ENCODE measurements around the gene NDUFA12. TPM values are rescaled to one million over a fixed set of nuclear protein-coding genes. Genes with fewer than 3 reads are reported as not detected.

Gene NDUFA12
- total and polyA plus RNA-seq, 2 donors, result 119 to 136 TPM

GRCh38 chr12:94973221-94973620 is 30.3 kb downstream of the NDUFA12 start:
- Histone ChIP-seq H3K4me1 (ENCODE audit: control insufficient read depth in 2 of 2, insufficient read depth in 2 of 2, low read length in 2 of 2) (no peaks in the 10 kb centered on the region), H3K27ac (ENCODE audit: low read depth in 1 of 2, low read length in 1 of 2) (no peak overlapping the region), H3K36me3 (ENCODE audit: control insufficient read depth in 2 of 2, insufficient read depth in 2 of 2, low read length in 1 of 2) (peaks cover 0 to 10% of the 10 kb centered on the region in 2 donors), H3K9me3 (ENCODE audit: control insufficient read depth in 2 of 2, insufficient read depth in 1 of 2, low read length in 1 of 2) (no peaks in the 10 kb centered on the region), H3K27me3 (ENCODE audit: control insufficient read depth in 2 of 2, insufficient read depth in 1 of 2, low read length in 1 of 2) (no peaks in the 10 kb centered on the region), H3K4me3 (ENCODE audit: low read length in 2 of 2) (no peak overlapping the region)
- WGBS, result 97% methylated on average over 5 of the region's 5 CpGs
- DNase-seq (ENCODE audit: low read depth in 6 of 9, low spot score in 9 of 9), result no peak

- 99% methylated on average over 2 of the region's 2 CpGs for WGBS
Observed at GRCh38 chr12:94972795-94973194, 30.7 kb downstream of the NDUFA12 start.

GRCh38 chr12:94971923-94972322 is 31.6 kb downstream of the NDUFA12 start:
- Histone ChIP-seq H3K27me3 (ENCODE audit: control insufficient read depth in 2 of 2, insufficient read depth in 1 of 2, low read length in 1 of 2) (no peaks in the 10 kb centered on the region), H3K36me3 (ENCODE audit: control insufficient read depth in 2 of 2, insufficient read depth in 2 of 2, low read length in 1 of 2) (peaks cover 0 to 10% of the 10 kb centered on the region in 2 donors), H3K9me3 (ENCODE audit: control insufficient read depth in 2 of 2, insufficient read depth in 1 of 2, low read length in 1 of 2) (no peaks in the 10 kb centered on the region), H3K4me3 (ENCODE audit: low read length in 2 of 2) (no peak overlapping the region), H3K27ac (ENCODE audit: low read depth in 1 of 2, low read length in 1 of 2) (no peak overlapping the region), H3K4me1 (ENCODE audit: control insufficient read depth in 2 of 2, insufficient read depth in 2 of 2, low read length in 2 of 2) (no peaks in the 10 kb centered on the region)
- 95% methylated on average over 2 of the region's 2 CpGs for WGBS
- DNase-seq (ENCODE audit: low read depth in 6 of 9, low spot score in 9 of 9), result no peak

More at GRCh38 chr12:94972795-94973194, 30.7 kb downstream of the NDUFA12 start:
- Histone ChIP-seq H3K27ac (ENCODE audit: low read depth in 1 of 2, low read length in 1 of 2) (no peak overlapping the region), H3K36me3 (ENCODE audit: control insufficient read depth in 2 of 2, insufficient read depth in 2 of 2, low read length in 1 of 2) (peaks cover 0 to 10% of the 10 kb centered on the region in 2 donors), H3K9me3 (ENCODE audit: control insufficient read depth in 2 of 2, insufficient read depth in 1 of 2, low read length in 1 of 2) (no peaks in the 10 kb centered on the region), H3K4me3 (ENCODE audit: low read length in 2 of 2) (no peak overlapping the region), H3K27me3 (ENCODE audit: control insufficient read depth in 2 of 2, insufficient read depth in 1 of 2, low read length in 1 of 2) (no peaks in the 10 kb centered on the region), H3K4me1 (ENCODE audit: control insufficient read depth in 2 of 2, insufficient read depth in 2 of 2, low read length in 2 of 2) (no peaks in the 10 kb centered on the region)
- DNase-seq (ENCODE audit: low read depth in 6 of 9, low spot score in 9 of 9), result no peak

- 97% methylated on average over 1 of the region's 1 CpG for WGBS
- Histone ChIP-seq H3K36me3 (ENCODE audit: control insufficient read depth in 2 of 2, insufficient read depth in 2 of 2, low read length in 1 of 2) (peaks cover 0 to 10% of the 10 kb centered on the region in 2 donors), H3K4me1 (ENCODE audit: control insufficient read depth in 2 of 2, insufficient read depth in 2 of 2, low read length in 2 of 2) (no peaks in the 10 kb centered on the region), H3K9me3 (ENCODE audit: control insufficient read depth in 2 of 2, insufficient read depth in 1 of 2, low read length in 1 of 2) (no peaks in the 10 kb centered on the region), H3K27me3 (ENCODE audit: control insufficient read depth in 2 of 2, insufficient read depth in 1 of 2, low read length in 1 of 2) (no peaks in the 10 kb centered on the region), H3K27ac (ENCODE audit: low read depth in 1 of 2, low read length in 1 of 2) (no peak overlapping the region), H3K4me3 (ENCODE audit: low read length in 2 of 2) (no peak overlapping the region)
- DNase-seq (ENCODE audit: low read depth in 6 of 9, low spot score in 9 of 9), result no peak
Observed at GRCh38 chr12:94970560-94970959, 32.9 kb downstream of the NDUFA12 start.

- no peak for DNase-seq (ENCODE audit: low read depth in 6 of 9, low spot score in 9 of 9)
- no peaks in the 10 kb centered on the region for H3K27me3 ChIP-seq (ENCODE audit: control insufficient read depth in 2 of 2, insufficient read depth in 1 of 2, low read length in 1 of 2)
- H3K4me1 ChIP-seq (ENCODE audit: control insufficient read depth in 2 of 2, insufficient read depth in 2 of 2, low read length in 2 of 2), result no peaks in the 10 kb centered on the region
- H3K36me3 ChIP-seq (ENCODE audit: control insufficient read depth in 2 of 2, insufficient read depth in 2 of 2, low read length in 1 of 2), result peaks cover 0 to 10% of the 10 kb centered on the region in 2 donors
- no peak overlapping the region for H3K27ac ChIP-seq (ENCODE audit: low read depth in 1 of 2, low read length in 1 of 2)
- no peaks in the 10 kb centered on the region for H3K9me3 ChIP-seq (ENCODE audit: control insufficient read depth in 2 of 2, insufficient read depth in 1 of 2, low read length in 1 of 2)
- no peak overlapping the region for H3K4me3 ChIP-seq (ENCODE audit: low read length in 2 of 2)
Observed at GRCh38 chr12:94969424-94969823, 34.1 kb downstream of the NDUFA12 start.

- Histone ChIP-seq H3K9me3 (ENCODE audit: control insufficient read depth in 2 of 2, insufficient read depth in 1 of 2, low read length in 1 of 2) (no peaks in the 10 kb centered on the region), H3K4me1 (ENCODE audit: control insufficient read depth in 2 of 2, insufficient read depth in 2 of 2, low read length in 2 of 2) (no peaks in the 10 kb centered on the region), H3K36me3 (ENCODE audit: control insufficient read depth in 2 of 2, insufficient read depth in 2 of 2, low read length in 1 of 2) (peaks cover 0 to 6% of the 10 kb centered on the region in 2 donors), H3K27ac (ENCODE audit: low read depth in 1 of 2, low read length in 1 of 2) (no peak overlapping the region), H3K27me3 (ENCODE audit: control insufficient read depth in 2 of 2, insufficient read depth in 1 of 2, low read length in 1 of 2) (no peaks in the 10 kb centered on the region), H3K4me3 (ENCODE audit: low read length in 2 of 2) (no peak overlapping the region)
- WGBS, result 97% methylated on average over 9 of the region's 9 CpGs
- no peak for DNase-seq (ENCODE audit: low read depth in 6 of 9, low spot score in 9 of 9)
Observed at GRCh38 chr12:94965982-94966630, 37.4 kb downstream of the NDUFA12 start.

- no peaks in the 10 kb centered on the region for H3K4me1 ChIP-seq (ENCODE audit: control insufficient read depth in 2 of 2, insufficient read depth in 2 of 2, low read length in 2 of 2)
- H3K4me3 ChIP-seq (ENCODE audit: low read length in 2 of 2), result no peak overlapping the region
- H3K36me3 ChIP-seq (ENCODE audit: control insufficient read depth in 2 of 2, insufficient read depth in 2 of 2, low read length in 1 of 2), result no peaks in the 10 kb centered on the region
- no peaks in the 10 kb centered on the region for H3K9me3 ChIP-seq (ENCODE audit: control insufficient read depth in 2 of 2, insufficient read depth in 1 of 2, low read length in 1 of 2)
- H3K27me3 ChIP-seq (ENCODE audit: control insufficient read depth in 2 of 2, insufficient read depth in 1 of 2, low read length in 1 of 2), result no peaks in the 10 kb centered on the region
- DNase-seq (ENCODE audit: low read depth in 6 of 9, low spot score in 9 of 9), result no peak
- WGBS, result 97% methylated on average over 7 of the region's 7 CpGs
- no peak overlapping the region for H3K27ac ChIP-seq (ENCODE audit: low read depth in 1 of 2, low read length in 1 of 2)
Observed at GRCh38 chr12:94963649-94964048, 39.8 kb downstream of the NDUFA12 start.

- DNase-seq (ENCODE audit: low read depth in 6 of 9, low spot score in 9 of 9), result no peak
- no peak overlapping the region for H3K27ac ChIP-seq (ENCODE audit: low read depth in 1 of 2, low read length in 1 of 2)
- WGBS, result 96% methylated on average over 3 of the region's 3 CpGs
- H3K4me3 ChIP-seq (ENCODE audit: low read length in 2 of 2), result no peak overlapping the region
- no peaks in the 10 kb centered on the region for H3K27me3 ChIP-seq (ENCODE audit: control insufficient read depth in 2 of 2, insufficient read depth in 1 of 2, low read length in 1 of 2)
- no peaks in the 10 kb centered on the region for H3K9me3 ChIP-seq (ENCODE audit: control insufficient read depth in 2 of 2, insufficient read depth in 1 of 2, low read length in 1 of 2)
- no peaks in the 10 kb centered on the region for H3K4me1 ChIP-seq (ENCODE audit: control insufficient read depth in 2 of 2, insufficient read depth in 2 of 2, low read length in 2 of 2)
- H3K36me3 ChIP-seq (ENCODE audit: control insufficient read depth in 2 of 2, insufficient read depth in 2 of 2, low read length in 1 of 2), result no peaks in the 10 kb centered on the region
Observed at GRCh38 chr12:94962670-94963069, 40.8 kb downstream of the NDUFA12 start.

GRCh38 chr12:94961911-94962310 is 41.6 kb downstream of the NDUFA12 start:
- Histone ChIP-seq H3K9me3 (ENCODE audit: control insufficient read depth in 2 of 2, insufficient read depth in 1 of 2, low read length in 1 of 2) (no peaks in the 10 kb centered on the region), H3K27ac (ENCODE audit: low read depth in 1 of 2, low read length in 1 of 2) (no peak overlapping the region), H3K4me3 (ENCODE audit: low read length in 2 of 2) (no peak overlapping the region), H3K27me3 (ENCODE audit: control insufficient read depth in 2 of 2, insufficient read depth in 1 of 2, low read length in 1 of 2) (no peaks in the 10 kb centered on the region), H3K4me1 (ENCODE audit: control insufficient read depth in 2 of 2, insufficient read depth in 2 of 2, low read length in 2 of 2) (no peaks in the 10 kb centered on the region), H3K36me3 (ENCODE audit: control insufficient read depth in 2 of 2, insufficient read depth in 2 of 2, low read length in 1 of 2) (no peaks in the 10 kb centered on the region)
- no peak for DNase-seq (ENCODE audit: low read depth in 6 of 9, low spot score in 9 of 9)
- WGBS, result 70% methylated on average over 2 of the region's 2 CpGs
